GM18858 (cell line): ENCODE measurements around the gene PAX2.

ENCODE experiments used
- ATAC-seq: cut with Tn5 transposase; IDR thresholded peaks from one replicate; pipeline ENCODE4 v1.9.1; 2021; ENCODE audit not compliant: unreplicated experiment

Gene PAX2

GRCh38 chr10:100738055-100738827 lies 7.1 kb upstream of the PAX2 start:
- ATAC-seq, result no peak

GRCh38 chr10:100739517-100740368 lies 5.6 kb upstream of the PAX2 start:
- ATAC-seq, result no peak

- ATAC-seq, result no peak
These were observed 4.7 kb upstream of the PAX2 start for GRCh38 chr10:100740476-100741377.

GRCh38 chr10:100741378-100742075 lies 3.9 kb upstream of the PAX2 start:
- ATAC-seq, result no peak

GRCh38 chr10:100742076-100742771 lies 3.2 kb upstream of the PAX2 start:
- ATAC-seq, result no peak

GRCh38 chr10:100742936-100743335 lies 2.4 kb upstream of the PAX2 start:
- no peak for ATAC-seq

- ATAC-seq, result no peak
These were observed 1.7 kb upstream of the PAX2 start for GRCh38 chr10:100743626-100744135.

GRCh38 chr10:100744136-100744986 lies 1.0 kb upstream of the PAX2 start:
- no peak for ATAC-seq

- no peak for ATAC-seq
These were observed 751 bp downstream of the PAX2 start for GRCh38 chr10:100745882-100746783.

- no peak for ATAC-seq
These were observed 1.5 kb downstream of the PAX2 start for GRCh38 chr10:100746784-100747455.

GRCh38 chr10:100747456-100748230 lies 2.3 kb downstream of the PAX2 start:
- ATAC-seq, result no peak

GRCh38 chr10:100748231-100749058 lies 3.1 kb downstream of the PAX2 start:
- ATAC-seq, result no peak

- ATAC-seq, result no peak
These were observed 3.6 kb downstream of the PAX2 start for GRCh38 chr10:100749059-100749308.

- no peak for ATAC-seq
These were observed 4.2 kb downstream of the PAX2 start for GRCh38 chr10:100749309-100750217.
